ENCODE data around the gene PPP1R37.

Gene PPP1R37

DNA sequence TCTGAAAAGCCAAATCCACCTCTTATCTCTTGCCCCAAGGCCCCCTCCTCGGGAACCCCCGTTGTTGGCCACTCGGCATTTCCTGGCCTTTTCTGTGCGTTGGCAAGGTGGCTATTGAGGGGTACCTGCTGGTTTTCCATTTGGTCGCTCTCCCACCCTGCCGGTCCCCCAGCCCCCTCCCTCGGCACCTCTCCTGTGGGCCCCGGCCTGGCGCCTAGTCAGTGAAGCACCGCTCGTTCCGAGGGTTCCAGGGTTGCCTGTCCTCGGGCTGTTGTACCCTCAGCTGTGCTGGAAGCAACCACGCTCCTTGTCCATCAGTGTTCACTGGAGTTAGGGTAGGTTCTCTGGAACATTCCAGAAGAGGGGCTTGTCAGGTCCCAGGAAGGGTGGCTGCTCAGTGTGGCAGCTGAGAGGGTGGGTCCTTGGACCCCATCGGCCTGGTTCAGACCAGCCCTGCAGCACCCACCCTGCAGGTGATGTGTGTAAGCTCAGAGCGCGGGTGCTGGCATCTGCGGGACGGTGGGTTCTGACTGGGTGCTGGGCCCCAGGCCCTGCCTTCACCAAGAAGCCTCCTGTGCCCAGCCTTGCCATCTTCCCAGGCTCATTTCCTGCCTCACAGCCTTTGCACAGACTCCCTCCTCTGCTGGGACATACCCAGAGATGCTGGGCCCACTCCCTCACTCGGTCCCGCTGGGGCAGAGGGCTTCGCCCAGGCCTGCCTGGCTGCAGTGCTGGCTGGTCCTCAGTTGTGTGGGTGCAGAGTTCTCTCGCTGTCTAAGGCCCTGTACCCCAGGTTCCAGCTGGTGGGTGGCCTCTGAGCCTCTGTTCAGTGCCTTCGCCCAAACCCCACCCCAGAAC is 46.5 kb downstream of the PPP1R37 start (continued):
- TF ChIP-seq, protein P1, sequence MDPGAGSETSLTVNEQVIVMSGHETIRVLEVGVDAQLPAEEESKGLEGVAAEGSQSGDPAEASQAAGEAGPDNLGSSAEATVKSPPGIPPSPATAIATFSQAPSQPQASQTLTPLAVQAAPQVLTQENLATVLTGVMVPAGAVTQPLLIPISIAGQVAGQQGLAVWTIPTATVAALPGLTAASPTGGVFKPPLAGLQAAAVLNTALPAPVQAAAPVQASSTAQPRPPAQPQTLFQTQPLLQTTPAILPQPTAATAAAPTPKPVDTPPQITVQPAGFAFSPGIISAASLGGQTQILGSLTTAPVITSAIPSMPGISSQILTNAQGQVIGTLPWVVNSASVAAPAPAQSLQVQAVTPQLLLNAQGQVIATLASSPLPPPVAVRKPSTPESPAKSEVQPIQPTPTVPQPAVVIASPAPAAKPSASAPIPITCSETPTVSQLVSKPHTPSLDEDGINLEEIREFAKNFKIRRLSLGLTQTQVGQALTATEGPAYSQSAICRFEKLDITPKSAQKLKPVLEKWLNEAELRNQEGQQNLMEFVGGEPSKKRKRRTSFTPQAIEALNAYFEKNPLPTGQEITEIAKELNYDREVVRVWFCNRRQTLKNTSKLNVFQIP (CRISPR knock-in tag; IDR thresholded peaks at IDR 0.05; ENCODE audit: borderline replicate concordance, low read depth) = no peak
- no peak for TF ChIP-seq GLIS3 (CRISPR knock-in tag; IDR thresholded peaks at IDR 0.05)
- TF ChIP-seq ZNF70 (CRISPR knock-in tag; IDR thresholded peaks at IDR 0.05) = no peak
- TF ChIP-seq ESRRG (CRISPR knock-in tag; IDR thresholded peaks at IDR 0.05) = no peak
- TF ChIP-seq ZC3H10 (CRISPR knock-in tag; IDR thresholded peaks at IDR 0.05) = no peak
- TF ChIP-seq, protein P2, sequence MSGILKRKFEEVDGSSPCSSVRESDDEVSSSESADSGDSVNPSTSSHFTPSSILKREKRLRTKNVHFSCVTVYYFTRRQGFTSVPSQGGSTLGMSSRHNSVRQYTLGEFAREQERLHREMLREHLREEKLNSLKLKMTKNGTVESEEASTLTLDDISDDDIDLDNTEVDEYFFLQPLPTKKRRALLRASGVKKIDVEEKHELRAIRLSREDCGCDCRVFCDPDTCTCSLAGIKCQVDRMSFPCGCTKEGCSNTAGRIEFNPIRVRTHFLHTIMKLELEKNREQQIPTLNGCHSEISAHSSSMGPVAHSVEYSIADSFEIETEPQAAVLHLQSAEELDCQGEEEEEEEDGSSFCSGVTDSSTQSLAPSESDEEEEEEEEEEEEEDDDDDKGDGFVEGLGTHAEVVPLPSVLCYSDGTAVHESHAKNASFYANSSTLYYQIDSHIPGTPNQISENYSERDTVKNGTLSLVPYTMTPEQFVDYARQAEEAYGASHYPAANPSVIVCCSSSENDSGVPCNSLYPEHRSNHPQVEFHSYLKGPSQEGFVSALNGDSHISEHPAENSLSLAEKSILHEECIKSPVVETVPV (CRISPR knock-in tag; IDR thresholded peaks at IDR 0.05) = no peak
- TF ChIP-seq RARB (CRISPR knock-in tag; IDR thresholded peaks at IDR 0.05) = no peak
- TF ChIP-seq ZNF8 (CRISPR knock-in tag; IDR thresholded peaks at IDR 0.05) = no peak

DNA sequence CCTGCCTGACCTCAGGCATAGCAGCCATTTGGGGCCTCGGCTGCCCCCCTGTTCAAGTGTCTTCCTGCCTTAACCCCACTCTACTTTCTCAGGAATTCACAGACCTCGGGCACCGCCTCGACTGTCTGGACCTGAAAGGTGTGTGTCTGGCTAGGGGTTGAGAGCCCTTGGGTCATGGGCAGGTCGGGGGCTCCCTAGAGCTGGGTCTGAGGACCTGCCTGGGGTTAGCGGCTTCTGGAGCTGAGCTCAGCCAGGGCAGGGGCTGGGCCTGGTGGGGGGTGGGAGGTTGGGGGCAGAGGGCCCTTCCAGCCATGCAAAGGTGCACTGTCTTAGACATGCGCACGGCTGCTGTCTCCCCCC is 47.1 kb downstream of the PPP1R37 start:
- TF ChIP-seq, protein P1 (CRISPR knock-in tag; IDR thresholded peaks at IDR 0.05; ENCODE audit: borderline replicate concordance, low read depth) = no peak
- TF ChIP-seq, protein P3, sequence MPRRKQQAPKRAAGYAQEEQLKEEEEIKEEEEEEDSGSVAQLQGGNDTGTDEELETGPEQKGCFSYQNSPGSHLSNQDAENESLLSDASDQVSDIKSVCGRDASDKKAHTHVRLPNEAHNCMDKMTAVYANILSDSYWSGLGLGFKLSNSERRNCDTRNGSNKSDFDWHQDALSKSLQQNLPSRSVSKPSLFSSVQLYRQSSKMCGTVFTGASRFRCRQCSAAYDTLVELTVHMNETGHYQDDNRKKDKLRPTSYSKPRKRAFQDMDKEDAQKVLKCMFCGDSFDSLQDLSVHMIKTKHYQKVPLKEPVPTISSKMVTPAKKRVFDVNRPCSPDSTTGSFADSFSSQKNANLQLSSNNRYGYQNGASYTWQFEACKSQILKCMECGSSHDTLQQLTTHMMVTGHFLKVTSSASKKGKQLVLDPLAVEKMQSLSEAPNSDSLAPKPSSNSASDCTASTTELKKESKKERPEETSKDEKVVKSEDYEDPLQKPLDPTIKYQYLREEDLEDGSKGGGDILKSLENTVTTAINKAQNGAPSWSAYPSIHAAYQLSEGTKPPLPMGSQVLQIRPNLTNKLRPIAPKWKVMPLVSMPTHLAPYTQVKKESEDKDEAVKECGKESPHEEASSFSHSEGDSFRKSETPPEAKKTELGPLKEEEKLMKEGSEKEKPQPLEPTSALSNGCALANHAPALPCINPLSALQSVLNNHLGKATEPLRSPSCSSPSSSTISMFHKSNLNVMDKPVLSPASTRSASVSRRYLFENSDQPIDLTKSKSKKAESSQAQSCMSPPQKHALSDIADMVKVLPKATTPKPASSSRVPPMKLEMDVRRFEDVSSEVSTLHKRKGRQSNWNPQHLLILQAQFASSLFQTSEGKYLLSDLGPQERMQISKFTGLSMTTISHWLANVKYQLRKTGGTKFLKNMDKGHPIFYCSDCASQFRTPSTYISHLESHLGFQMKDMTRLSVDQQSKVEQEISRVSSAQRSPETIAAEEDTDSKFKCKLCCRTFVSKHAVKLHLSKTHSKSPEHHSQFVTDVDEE (CRISPR knock-in tag; IDR thresholded peaks at IDR 0.05) = no peak
- TF ChIP-seq ZC3H10 (CRISPR knock-in tag; IDR thresholded peaks at IDR 0.05) (no peak), RARB (CRISPR knock-in tag; IDR thresholded peaks at IDR 0.05) (no peak), SNAI2 (CRISPR knock-in tag; IDR thresholded peaks at IDR 0.05) (no peak), GLIS3 (CRISPR knock-in tag; IDR thresholded peaks at IDR 0.05) (no peak), TOX (CRISPR knock-in tag; IDR thresholded peaks at IDR 0.05; ENCODE audit: borderline replicate concordance) (no peak), ZNF565 (CRISPR knock-in tag; conservative IDR thresholded peaks at IDR 0.05; ENCODE audit: low read depth) (no peak), PPARA (CRISPR knock-in tag; IDR thresholded peaks at IDR 0.05; ENCODE audit: borderline replicate concordance) (no peak), ZFP30 (CRISPR knock-in tag; IDR thresholded peaks at IDR 0.05) (no peak), BACH2 (CRISPR knock-in tag; IDR thresholded peaks at IDR 0.05; ENCODE audit: borderline replicate concordance) (no peak), ZNF8 (CRISPR knock-in tag; IDR thresholded peaks at IDR 0.05) (no peak), ZNF70 (CRISPR knock-in tag; IDR thresholded peaks at IDR 0.05) (no peak)
- TF ChIP-seq, protein P4, sequence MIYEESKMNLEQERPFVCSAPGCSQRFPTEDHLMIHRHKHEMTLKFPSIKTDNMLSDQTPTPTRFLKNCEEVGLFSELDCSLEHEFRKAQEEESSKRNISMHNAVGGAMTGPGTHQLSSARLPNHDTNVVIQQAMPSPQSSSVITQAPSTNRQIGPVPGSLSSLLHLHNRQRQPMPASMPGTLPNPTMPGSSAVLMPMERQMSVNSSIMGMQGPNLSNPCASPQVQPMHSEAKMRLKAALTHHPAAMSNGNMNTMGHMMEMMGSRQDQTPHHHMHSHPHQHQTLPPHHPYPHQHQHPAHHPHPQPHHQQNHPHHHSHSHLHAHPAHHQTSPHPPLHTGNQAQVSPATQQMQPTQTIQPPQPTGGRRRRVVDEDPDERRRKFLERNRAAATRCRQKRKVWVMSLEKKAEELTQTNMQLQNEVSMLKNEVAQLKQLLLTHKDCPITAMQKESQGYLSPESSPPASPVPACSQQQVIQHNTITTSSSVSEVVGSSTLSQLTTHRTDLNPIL (CRISPR knock-in tag; IDR thresholded peaks at IDR 0.05; ENCODE audit: low read depth) = no peak
- TF ChIP-seq, protein P5, sequence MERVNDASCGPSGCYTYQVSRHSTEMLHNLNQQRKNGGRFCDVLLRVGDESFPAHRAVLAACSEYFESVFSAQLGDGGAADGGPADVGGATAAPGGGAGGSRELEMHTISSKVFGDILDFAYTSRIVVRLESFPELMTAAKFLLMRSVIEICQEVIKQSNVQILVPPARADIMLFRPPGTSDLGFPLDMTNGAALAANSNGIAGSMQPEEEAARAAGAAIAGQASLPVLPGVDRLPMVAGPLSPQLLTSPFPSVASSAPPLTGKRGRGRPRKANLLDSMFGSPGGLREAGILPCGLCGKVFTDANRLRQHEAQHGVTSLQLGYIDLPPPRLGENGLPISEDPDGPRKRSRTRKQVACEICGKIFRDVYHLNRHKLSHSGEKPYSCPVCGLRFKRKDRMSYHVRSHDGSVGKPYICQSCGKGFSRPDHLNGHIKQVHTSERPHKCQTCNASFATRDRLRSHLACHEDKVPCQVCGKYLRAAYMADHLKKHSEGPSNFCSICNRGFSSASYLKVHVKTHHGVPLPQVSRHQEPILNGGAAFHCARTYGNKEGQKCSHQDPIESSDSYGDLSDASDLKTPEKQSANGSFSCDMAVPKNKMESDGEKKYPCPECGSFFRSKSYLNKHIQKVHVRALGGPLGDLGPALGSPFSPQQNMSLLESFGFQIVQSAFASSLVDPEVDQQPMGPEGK (CRISPR knock-in tag; IDR thresholded peaks at IDR 0.05; ENCODE audit: borderline replicate concordance) = no peak
- TF ChIP-seq, protein P2 (CRISPR knock-in tag; IDR thresholded peaks at IDR 0.05) = no peak
- ATAC-seq = no peak
